CD14-positive monocyte (primary cell): ENCODE measurements around the gene NCBP3. TPM values are rescaled to one million over a fixed set of nuclear protein-coding genes. Genes with fewer than 3 reads are reported as not detected.

Source experiments
- DNase-seq, 3 donors: peaks; one replicate each; pipeline ENCODE4 v3.0.0-alpha.2; 2011 to 2022
- H2AFZ ChIP-seq: 2 replicates; pipeline ENCODE4 v1.6.0; 2012; ENCODE audit warnings: mild to moderate bottlenecking, low read depth, low read length, inconsistent platforms; ENCODE audit not compliant: insufficient read depth, poor library complexity, severe bottlenecking
- H3K27ac ChIP-seq, 2 donors: 1 replicate in 1 of 2; 2 replicates in 1 of 2; pipeline ENCODE4 v1.5.1; 2012 to 2013; ENCODE audit warnings: low read length in 2 of 2, control low read depth in 1 of 2, inconsistent platforms in 1 of 2, low read depth in 1 of 2, mild to moderate bottlenecking in 1 of 2
- H3K27me3 ChIP-seq, 2 donors: one replicate each; pipeline versions ENCODE4 v1.6.0 to v1.6.1; 2011 to 2013; ENCODE audit warnings: low read length in 2 of 2; ENCODE audit not compliant: control insufficient read depth in 2 of 2, insufficient read depth in 2 of 2
- H3K36me3 ChIP-seq, 2 donors: replicated peaks in 1 of 2; 1 replicate in 1 of 2; 2 replicates in 1 of 2; pipeline versions ENCODE4 v1.5.1 to v1.6.1; 2012 to 2013; ENCODE audit warnings: low read length in 2 of 2, control low read depth in 1 of 2, inconsistent platforms in 1 of 2, mild to moderate bottlenecking in 1 of 2; ENCODE audit not compliant: insufficient read depth in 2 of 2, control insufficient read depth in 1 of 2
- H3K4me1 ChIP-seq, 2 donors: 1 replicate in 1 of 2; 2 replicates in 1 of 2; pipeline versions ENCODE4 v1.5.1 to v1.6.1; 2012 to 2013; ENCODE audit warnings: low read length in 2 of 2, control low read depth in 1 of 2, inconsistent platforms in 1 of 2, mild to moderate bottlenecking in 1 of 2, moderate library complexity in 1 of 2; ENCODE audit not compliant: insufficient read depth in 2 of 2, control insufficient read depth in 1 of 2
- H3K4me2 ChIP-seq: replicated peaks from 2 replicates; pipeline ENCODE3; 2012; ENCODE audit warnings: low read length, moderate library complexity, mild to moderate bottlenecking; ENCODE audit not compliant: poor library complexity, severe bottlenecking; ENCODE audit errors: extremely low read depth
- H3K4me3 ChIP-seq, 3 experiments: fragments of 200-600 bp in 1 of 3; sonication (generic) in 1 of 3; replicated peaks in 1 of 3; 1 replicate in 2 of 3; 2 replicates in 1 of 3; pipeline ENCODE4 v1.5.1; 2011 to 2013; ENCODE audit warnings: low read length in 3 of 3, mild to moderate bottlenecking in 3 of 3, control low read depth in 2 of 3, low read depth in 2 of 3, inconsistent platforms in 1 of 3, moderate library complexity in 1 of 3
- H3K79me2 ChIP-seq: 2 replicates; pipeline ENCODE4 v1.6.0; 2012; ENCODE audit warnings: mild to moderate bottlenecking, control low read depth, inconsistent platforms, low read length, moderate library complexity; ENCODE audit not compliant: insufficient read depth
- H3K9ac ChIP-seq: 2 replicates; pipeline ENCODE4 v1.6.0; 2017; ENCODE audit warnings: low read length, mild to moderate bottlenecking; ENCODE audit not compliant: insufficient read depth, poor library complexity, severe bottlenecking
- H3K9me3 ChIP-seq, 2 donors: replicated peaks in 1 of 2; 1 replicate in 1 of 2; 2 replicates in 1 of 2; pipeline versions ENCODE4 v1.5.1 to v1.6.1; 2012 to 2013; ENCODE audit warnings: low read length in 2 of 2, control low read depth in 1 of 2; ENCODE audit not compliant: control insufficient read depth in 1 of 2, insufficient read depth in 1 of 2
- H4K20me1 ChIP-seq: 2 replicates; pipeline ENCODE4 v1.6.0; 2012; ENCODE audit warnings: mild to moderate bottlenecking, low read length, control low read depth, moderate library complexity; ENCODE audit not compliant: insufficient read depth
- H3K27ac Mint-ChIP-seq, 7 donors: one replicate each; pipeline ENCODE4 v1.8.0; 2020; ENCODE audit warnings: mild to moderate bottlenecking in 7 of 7, mixed read lengths in 7 of 7, moderate library complexity in 6 of 7, inconsistent platforms in 2 of 7
- H3K27me3 Mint-ChIP-seq, 3 donors: one replicate each; pipeline ENCODE4 v1.8.0; 2021 to 2022; ENCODE audit warnings: low read depth in 3 of 3, mild to moderate bottlenecking in 3 of 3, mixed read lengths in 3 of 3, moderate library complexity in 3 of 3, inconsistent platforms in 1 of 3
- H3K36me3 Mint-ChIP-seq, 2 donors: one replicate each; pipeline ENCODE4 v1.8.0; 2020; ENCODE audit warnings: mixed read lengths in 2 of 2, inconsistent platforms in 1 of 2, mild to moderate bottlenecking in 1 of 2
- H3K4me1 Mint-ChIP-seq: one replicate; pipeline ENCODE4 v1.8.0; 2020; ENCODE audit warnings: mild to moderate bottlenecking, mixed read lengths
- H3K4me3 Mint-ChIP-seq, 2 donors: one replicate each; pipeline ENCODE4 v1.8.0; 2020; ENCODE audit warnings: mild to moderate bottlenecking in 2 of 2, mixed read lengths in 2 of 2, moderate library complexity in 1 of 2
- H3K9me3 Mint-ChIP-seq, 7 donors: one replicate each; pipeline ENCODE4 v1.8.0; 2020 to 2022; ENCODE audit warnings: mixed read lengths in 7 of 7, mild to moderate bottlenecking in 6 of 7, moderate library complexity in 6 of 7, inconsistent platforms in 2 of 7
- WGBS: methylation state at CpG from one replicate; pipeline ENCODE4 v1.1.5; 2013; ENCODE audit warnings: missing lambda C conversion rate; ENCODE audit not compliant: insufficient coverage; 5-methylcytosine and 5-hydroxymethylcytosine counted together
- intact Hi-C, 2 donors: fragments of 100-400 bp; cut with micrococcal nuclease; formaldehyde crosslinking; loops; one replicate each; pipeline versions ENCODE4 v1.15.0 to v1.15.1; 2023
- polyA plus RNA-seq, 3 donors: library from polyadenylated mRNA; depleted of rRNA in 1 of 3; unstranded in 2 of 3; stranded (reverse) in 1 of 3; fragments of 300-500 nt in 2 of 3; fragments of >200 nt in 1 of 3; fragmentation: Illumina TruSeq in 2 of 3; gene quantifications; 1 replicate in 2 of 3; 2 replicates in 1 of 3; pipeline ENCODE4 v1.2.3, GENCODE V29; 2012 to 2021
- TF ChIP-seq, protein P1 (sequence below): fragments of 200-600 bp; IDR thresholded peaks from one replicate; pipeline ENCODE4 v1.8.0; 2022; ENCODE audit warnings: antibody characterized with exemption, mild to moderate bottlenecking

Gene NCBP3
- polyA plus RNA-seq, 3 donors: 4.9 to 19.0 (median 8.5) TPM

DNA sequence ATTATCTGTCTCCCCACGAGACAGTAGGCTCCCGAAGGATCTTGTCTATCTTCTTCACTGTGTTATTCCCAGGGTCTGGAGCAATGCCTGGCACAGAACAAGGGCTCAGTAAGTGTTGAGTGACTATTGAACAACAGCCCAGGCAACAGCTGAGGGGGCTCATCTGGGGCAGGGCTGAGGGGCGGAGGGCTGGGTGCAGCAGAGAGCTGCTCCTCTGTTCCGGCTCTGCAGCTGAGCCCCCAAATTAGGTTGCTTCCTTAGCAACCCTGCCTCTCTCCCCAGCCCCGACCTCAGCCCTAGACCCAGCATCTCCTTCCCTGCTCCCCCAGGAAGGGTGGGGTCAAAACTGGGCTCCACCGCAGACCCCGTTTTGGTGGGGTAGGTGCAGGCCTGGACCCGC lies 77.3 kb downstream of the NCBP3 start:
- intact Hi-C loops: loop anchor here in 1 of 2 donors (5.0 to 10.0 kb wide), 2 partner anchors 34 to 56 kb away; partner anchors contain the start of gene ITGAE
- H3K4me3 Mint-ChIP-seq: no peak overlapping the region
- Histone ChIP-seq H3K9ac (no peak overlapping the region), H3K4me2 (no peak overlapping the region), H3K27ac (no peak overlapping the region), H3K4me3 (no peak overlapping the region), H2AFZ (no peak overlapping the region), H4K20me1 (no peaks in the 10 kb centered on the region), H3K27me3 (no peaks in the 10 kb centered on the region), H3K36me3 (no peaks in the 10 kb centered on the region), H3K9me3 (no peaks in the 10 kb centered on the region), H3K4me1 (peaks cover 21 to 27% of the 10 kb centered on the region in 2 donors), H3K79me2 (no peaks in the 10 kb centered on the region)
- WGBS: 100% methylated on average over 3 of the region's 8 CpGs
- peaks cover 2 to 5% (median 2%) of the 10 kb centered on the region in 3 donors for H3K27me3 Mint-ChIP-seq
- peaks cover 37% of the 10 kb centered on the region for H3K4me1 Mint-ChIP-seq
- peaks cover 0 to 5% (median 0%) of the 10 kb centered on the region in 7 donors for H3K9me3 Mint-ChIP-seq
- no peaks in the 10 kb centered on the region for H3K36me3 Mint-ChIP-seq
- H3K27ac Mint-ChIP-seq: peak overlapping the region in 1 of 7 donors; percentile 47
- no peak for DNase-seq
- TF ChIP-seq, protein P1, sequence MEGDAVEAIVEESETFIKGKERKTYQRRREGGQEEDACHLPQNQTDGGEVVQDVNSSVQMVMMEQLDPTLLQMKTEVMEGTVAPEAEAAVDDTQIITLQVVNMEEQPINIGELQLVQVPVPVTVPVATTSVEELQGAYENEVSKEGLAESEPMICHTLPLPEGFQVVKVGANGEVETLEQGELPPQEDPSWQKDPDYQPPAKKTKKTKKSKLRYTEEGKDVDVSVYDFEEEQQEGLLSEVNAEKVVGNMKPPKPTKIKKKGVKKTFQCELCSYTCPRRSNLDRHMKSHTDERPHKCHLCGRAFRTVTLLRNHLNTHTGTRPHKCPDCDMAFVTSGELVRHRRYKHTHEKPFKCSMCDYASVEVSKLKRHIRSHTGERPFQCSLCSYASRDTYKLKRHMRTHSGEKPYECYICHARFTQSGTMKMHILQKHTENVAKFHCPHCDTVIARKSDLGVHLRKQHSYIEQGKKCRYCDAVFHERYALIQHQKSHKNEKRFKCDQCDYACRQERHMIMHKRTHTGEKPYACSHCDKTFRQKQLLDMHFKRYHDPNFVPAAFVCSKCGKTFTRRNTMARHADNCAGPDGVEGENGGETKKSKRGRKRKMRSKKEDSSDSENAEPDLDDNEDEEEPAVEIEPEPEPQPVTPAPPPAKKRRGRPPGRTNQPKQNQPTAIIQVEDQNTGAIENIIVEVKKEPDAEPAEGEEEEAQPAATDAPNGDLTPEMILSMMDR: no peak

DNA sequence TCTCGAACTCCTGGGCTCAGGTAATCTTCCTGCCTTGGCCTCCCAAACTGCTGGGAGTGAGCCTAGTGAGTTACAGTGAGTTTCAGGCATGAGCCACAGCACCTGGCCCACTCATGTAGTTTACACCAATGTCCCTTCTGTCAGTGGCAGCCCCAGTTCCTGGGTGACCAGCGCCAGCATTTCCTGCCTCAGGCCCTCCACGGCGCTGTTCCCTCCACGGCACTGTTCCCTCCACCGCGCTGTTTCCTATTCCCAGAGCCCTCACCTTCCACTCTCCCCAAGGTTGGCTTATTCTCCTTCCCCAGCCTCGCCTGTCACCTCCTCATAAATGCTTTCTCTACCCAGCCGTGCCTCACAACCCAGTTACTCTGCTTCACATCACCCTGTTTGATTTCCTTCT lies 77.7 kb downstream of the NCBP3 start:
- Histone ChIP-seq H3K27me3 (no peaks in the 10 kb centered on the region), H2AFZ (no peak overlapping the region), H3K36me3 (no peaks in the 10 kb centered on the region), H3K4me1 (peaks cover 21 to 31% of the 10 kb centered on the region in 2 donors), H3K4me3 (no peak overlapping the region), H3K27ac (no peak overlapping the region), H3K9me3 (no peaks in the 10 kb centered on the region), H3K79me2 (no peaks in the 10 kb centered on the region), H3K4me2 (no peak overlapping the region), H4K20me1 (no peaks in the 10 kb centered on the region), H3K9ac (no peak overlapping the region)
- DNase-seq: no peak
- Mint-ChIP-seq H3K36me3 (no peaks in the 10 kb centered on the region), H3K4me1 (peaks cover 41% of the 10 kb centered on the region), H3K9me3 (peaks cover 0 to 5% (median 0%) of the 10 kb centered on the region in 7 donors), H3K27ac (peak overlapping the region in 1 of 7 donors; percentile 47), H3K27me3 (peaks cover 2 to 5% (median 2%) of the 10 kb centered on the region in 3 donors), H3K4me3 (no peak overlapping the region)
- intact Hi-C loops: loop anchor here in 1 of 2 donors (5.0 to 10.0 kb wide), 2 partner anchors 34 to 56 kb away; partner anchors contain the start of gene ITGAE
- TF ChIP-seq, protein P1: no peak
- WGBS: 87% methylated on average over 9 of the region's 9 CpGs
